HG03060 (cell line): ENCODE measurements around the gene VCX2.
"Not testable (repeated sequence)": the region's sequence is repeated elsewhere in the genome, so short reads cannot be mapped to it uniquely, and the experiment has no call there.

ENCODE experiments used
- ATAC-seq: cut with Tn5 transposase; IDR thresholded peaks from one replicate; pipeline ENCODE4 v1.9.1; 2021; ENCODE audit warnings: low read depth, moderate number of reproducible peaks; ENCODE audit not compliant: unreplicated experiment

Gene VCX2

DNA sequence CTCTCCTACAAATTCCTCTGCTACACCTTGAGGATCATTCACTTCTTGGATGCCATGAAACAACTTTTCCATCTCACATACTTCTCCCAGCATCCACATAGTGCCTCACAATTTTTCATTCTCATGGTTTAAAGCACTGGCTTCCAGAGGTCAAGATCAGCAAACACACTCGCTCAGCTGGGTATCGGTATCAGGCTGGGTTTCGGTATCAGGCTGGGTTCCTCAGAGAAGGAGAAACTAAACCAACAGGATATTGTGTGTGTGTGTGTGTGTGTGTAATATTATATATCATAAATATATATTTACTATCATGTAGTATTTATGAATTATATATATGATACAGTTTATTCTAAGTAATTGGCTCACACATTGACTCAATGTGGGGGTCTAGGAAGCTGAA is at the start of gene VCX2:
Gene VCX2, minus strand, starts transcription at position 99 of the 400 bp plus-strand sequence. CDS start 624 bp downstream, outside the sequence.
- not testable (repeated sequence) for ATAC-seq

DNA sequence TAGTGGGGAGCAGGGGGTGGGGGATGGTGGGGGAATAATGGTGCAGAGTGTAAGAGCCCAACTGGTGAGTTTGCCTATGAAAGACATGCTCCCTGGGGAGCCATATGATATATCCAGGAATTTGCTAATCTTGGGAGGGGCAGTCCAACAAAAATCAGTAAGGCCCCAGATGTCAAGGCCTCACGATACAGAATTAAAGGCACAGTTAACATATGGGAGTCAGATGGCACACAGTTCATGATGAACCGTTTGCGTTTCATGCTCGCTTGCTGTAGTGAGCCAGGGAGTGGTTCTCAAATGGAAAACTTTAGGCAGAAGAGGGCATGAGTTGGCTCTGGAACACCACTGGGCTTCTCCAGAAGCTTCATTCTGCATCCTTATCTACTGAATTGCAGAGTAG is 33.9 kb upstream of the VCX2 start:
- no peak for ATAC-seq

DNA sequence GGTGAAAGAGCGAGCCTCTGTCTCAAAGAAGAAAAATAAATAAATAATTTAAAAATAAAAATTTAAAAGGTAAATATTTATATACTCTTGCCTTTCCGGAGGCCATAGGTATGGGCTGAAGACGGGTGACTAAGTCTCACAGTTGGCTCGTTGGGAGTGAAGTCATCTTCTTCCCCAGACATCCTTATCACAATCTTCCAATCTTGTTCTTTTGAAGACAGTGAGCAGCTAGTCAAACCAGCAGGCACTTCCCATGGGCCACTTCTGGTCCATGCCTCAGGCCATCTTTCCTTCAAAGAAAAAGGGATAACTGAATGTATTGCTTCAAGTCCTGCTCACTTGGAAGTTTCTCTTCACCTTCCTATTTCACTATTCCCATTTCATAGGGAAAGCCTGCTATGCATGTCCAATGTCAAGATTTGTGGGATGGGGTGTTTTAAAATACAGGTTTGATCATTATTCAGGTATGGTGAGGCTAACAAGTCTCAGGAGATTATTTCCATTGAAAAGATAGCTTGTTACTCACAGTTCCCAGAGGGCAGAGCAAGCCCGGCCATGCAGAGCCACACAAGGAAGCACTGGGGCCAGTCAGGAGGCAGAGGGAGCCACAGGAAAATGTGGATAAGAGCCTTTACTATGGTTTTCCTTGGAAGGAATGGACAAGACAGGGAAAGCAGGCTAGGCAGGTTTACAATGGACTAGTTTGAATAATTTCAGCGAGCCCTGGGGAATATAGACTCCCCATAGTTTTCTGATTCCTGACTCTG is 33.3 kb upstream of the VCX2 start:
- no peak for ATAC-seq

DNA sequence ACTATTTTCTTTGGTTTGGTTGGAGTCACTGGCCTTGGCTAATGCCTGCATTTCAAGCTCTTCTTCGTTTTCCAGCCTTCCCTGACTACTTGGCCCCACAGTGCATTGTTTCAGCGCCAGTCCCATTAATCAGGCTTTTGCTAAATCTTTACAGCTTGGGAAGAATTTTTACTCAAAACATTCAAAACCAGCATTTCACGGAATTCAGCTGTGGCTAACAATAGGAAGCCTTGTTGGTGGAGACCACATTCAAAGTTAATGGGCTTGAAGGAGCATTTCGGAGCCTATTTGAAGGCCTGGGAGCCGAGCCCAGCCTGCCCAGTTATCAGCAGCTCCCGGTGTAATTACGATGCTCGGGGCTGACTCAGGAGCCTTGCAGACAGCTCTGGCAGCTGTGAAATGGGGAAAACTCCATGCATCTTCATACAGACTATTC is 30.8 kb upstream of the VCX2 start:
- no peak for ATAC-seq

DNA sequence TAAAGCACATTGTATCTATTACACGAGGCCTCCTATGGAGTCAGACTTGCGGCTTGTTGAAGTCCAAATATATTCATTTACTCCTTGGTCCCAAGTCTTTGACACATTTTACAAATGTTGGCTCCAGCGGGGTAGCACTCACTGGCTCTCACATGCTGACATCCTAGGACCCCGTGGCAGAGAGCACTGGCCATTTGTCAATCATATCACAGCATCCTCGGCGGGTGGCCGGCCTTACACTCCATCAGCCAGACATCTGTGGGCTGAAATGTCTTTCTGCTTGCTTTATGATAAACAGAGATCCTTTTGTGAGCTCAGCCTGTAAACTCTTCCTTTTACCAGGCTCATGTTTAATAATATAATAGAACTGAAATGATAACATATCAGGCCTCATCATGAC is 25.7 kb upstream of the VCX2 start:
- no peak for ATAC-seq

DNA sequence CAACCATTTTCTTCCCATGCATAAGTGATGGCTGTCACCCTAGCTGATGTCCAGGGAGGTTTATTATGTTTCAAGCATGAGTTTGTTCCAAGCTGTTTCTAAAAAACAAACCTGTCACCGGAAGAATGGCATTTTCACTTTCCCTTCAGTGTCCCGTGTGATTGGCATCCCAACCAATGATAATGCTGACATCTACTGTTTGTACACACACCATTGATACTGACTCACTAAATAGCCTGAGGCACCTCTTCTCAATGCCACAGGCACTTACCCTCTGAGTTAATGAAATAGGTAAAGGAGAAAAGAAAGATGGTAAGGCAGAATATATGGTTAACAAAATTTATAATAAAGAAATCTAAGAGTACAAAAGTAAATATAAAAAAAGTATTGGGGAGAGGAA is 23.1 kb upstream of the VCX2 start:
- no peak for ATAC-seq

DNA sequence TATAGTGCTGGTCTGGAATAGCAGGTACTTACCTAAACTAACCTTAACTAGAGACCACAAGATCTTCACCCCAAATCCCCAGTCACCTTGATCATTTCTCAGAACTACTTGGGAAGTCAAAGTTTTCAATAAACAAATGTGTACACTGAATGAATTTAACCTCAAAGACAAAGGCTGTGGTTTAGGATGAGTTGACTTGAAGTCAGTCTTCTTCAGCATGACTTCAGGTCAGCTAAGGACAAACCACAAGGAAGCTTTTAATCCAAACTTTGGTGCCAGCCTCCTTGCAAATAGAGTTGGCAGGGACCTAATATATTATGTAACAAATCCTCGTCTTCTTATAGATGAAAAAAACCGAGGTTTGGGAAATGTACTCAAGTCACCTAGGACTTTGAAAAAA is 21.2 kb upstream of the VCX2 start:
- no peak for ATAC-seq

- no peak for ATAC-seq
These were observed 20.0 kb upstream of the VCX2 start for GRCh38 chrX:8191022-8191421.

DNA sequence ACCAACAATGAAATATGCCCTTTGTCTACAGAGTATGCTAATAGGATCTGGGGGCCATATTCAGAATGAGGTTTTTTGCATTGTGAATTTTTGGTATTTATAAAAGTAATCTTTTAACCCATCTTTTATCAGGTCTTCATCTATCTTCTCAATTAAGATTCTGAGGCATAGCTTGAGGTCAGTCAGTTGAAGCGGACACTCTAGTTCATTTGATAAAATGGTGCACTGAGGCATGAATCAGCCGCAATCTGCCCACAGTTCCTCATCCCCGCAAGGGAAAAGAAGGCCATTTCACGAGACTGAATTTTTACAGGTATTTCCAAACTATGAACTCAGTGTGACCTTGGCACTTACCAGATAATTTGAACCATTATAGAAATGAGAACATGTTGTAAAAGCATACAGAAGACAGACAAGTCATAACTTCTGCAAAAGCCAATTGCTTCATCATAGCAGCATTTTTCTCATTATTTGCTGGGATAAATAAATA is 19.3 kb upstream of the VCX2 start:
- ATAC-seq, result no peak

DNA sequence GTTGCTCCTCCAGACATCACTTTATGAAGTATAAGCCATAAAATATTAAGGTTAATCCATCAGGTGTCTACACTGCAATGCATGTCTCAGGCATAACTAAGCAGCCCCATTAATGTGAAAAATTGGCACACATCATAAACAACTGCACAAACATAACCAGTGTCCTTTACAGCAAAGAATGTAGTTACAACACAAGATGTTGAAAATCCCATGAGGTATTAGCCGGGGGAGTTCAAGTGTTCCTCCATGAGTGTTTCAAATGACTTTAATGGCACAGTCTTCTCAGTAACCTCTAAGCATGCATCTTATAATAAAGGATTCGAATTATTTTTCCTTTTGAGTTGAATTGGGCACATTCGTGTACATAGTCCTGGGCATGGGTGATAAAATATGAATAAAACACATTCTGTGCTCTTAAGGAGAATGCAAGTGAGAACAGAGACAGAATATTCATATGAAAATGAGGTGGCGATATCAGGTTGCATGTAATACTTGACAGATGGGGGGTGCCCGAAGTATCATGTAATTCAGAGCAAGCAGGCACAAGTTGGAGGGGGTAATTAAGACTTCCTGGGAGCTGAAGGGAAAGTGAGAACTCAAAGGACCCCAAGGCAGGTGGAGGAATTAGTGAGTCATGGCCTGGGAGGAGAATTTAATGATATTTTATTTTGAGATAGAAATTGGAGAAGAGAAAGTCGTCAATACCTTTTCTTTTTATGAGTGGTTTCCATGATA is 18.2 kb upstream of the VCX2 start:
- no peak for ATAC-seq

DNA sequence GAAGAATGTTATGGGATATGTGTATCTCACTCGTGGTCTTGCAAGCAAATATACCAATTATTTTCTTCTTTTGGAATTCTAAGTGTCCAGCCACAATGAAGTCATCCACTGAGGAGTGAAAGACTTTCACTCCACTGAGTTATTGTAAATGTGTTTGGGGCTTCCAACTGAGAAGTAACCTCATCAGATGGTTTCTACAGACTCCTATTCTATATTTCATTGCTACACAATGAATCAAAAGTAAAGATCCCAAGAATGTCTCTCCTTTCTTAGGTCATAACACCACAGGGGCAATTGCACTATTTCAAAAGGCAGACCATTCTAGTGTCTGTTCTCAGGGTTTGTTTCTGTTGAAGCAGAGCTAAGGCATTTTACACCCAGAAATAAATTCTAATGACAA is 12.3 kb upstream of the VCX2 start:
- no peak for ATAC-seq

- ATAC-seq, result no peak
These were observed 8.6 kb upstream of the VCX2 start for GRCh38 chrX:8179656-8180055.

DNA sequence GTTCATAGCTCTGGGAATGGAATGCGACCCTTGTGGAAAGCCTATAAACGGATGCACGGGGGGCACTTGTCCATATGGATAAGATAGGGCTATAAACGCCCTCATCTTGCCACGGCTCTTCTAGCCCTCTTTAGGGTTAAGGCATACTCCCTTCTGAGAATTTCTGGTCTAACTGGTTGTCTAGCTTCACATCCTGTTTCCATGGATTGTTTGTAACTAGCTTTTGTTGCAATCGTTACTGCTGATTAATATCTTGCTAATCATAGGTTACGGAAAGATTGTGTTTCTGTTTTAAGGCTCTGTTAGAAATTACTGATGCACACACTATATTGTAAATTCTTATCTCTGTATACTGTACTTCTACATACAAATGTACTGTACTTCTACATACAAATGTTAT is 17.1 kb downstream of the VCX2 start:
- ATAC-seq, result not testable (repeated sequence)

DNA sequence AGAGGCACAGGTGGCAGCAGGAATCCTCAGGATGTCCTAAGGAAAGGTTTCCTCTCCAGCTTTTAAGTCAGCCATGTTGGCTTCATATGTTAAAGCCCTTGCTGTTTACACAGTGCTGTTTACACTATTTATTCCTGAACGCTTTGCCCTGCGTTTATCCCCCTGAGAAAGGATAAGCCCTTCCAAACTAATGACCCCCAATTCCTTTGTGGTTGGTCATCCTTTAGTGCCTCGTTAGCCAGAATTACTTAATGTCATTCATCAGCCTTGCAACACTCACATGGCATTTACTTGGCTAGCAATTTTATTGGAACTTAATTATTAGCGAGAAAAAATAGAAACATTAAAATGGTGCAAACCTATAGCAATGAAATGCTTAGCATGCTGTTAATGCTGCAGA is 23.8 kb downstream of the VCX2 start:
- ATAC-seq, result no peak

DNA sequence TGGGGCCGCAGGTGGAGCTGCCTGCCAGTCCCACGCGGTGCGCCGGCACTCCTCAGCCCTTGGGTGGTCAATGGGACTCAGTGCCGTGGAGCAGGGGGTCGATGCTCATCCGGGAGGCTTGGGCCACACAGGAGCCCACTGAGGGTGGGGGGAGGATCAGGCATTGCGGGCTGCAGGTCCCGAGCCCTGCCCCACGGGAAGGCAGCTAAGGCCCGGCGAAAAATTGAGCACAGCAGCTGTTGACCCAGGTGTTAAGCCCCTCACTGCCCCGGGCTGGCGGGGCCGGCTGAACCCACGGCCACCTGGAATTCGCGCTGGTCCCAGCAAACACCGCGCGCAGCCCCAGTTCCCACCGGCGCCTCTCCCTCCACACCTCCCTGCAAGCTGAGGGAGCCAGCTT is 26.1 kb downstream of the VCX2 start:
- no peak for ATAC-seq

DNA sequence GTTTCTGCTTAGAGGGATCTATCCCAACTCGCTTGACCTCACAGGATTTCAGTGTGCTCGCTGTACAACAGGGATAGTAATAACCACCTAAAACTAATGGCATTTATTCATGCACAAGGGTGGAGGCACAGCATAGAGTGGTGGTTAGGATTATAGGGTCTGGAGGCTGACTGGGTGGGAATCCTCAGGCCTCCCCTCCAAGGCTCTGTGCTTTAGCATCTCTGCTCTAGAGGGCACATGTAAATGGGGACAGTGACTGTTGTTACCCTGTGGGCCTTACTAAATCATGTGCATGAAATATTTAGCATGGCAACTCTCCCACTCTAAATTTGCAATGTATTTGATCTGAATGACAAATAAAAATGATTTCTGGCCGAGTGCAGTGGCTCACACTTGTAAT is 29.2 kb downstream of the VCX2 start:
- no peak for ATAC-seq

DNA sequence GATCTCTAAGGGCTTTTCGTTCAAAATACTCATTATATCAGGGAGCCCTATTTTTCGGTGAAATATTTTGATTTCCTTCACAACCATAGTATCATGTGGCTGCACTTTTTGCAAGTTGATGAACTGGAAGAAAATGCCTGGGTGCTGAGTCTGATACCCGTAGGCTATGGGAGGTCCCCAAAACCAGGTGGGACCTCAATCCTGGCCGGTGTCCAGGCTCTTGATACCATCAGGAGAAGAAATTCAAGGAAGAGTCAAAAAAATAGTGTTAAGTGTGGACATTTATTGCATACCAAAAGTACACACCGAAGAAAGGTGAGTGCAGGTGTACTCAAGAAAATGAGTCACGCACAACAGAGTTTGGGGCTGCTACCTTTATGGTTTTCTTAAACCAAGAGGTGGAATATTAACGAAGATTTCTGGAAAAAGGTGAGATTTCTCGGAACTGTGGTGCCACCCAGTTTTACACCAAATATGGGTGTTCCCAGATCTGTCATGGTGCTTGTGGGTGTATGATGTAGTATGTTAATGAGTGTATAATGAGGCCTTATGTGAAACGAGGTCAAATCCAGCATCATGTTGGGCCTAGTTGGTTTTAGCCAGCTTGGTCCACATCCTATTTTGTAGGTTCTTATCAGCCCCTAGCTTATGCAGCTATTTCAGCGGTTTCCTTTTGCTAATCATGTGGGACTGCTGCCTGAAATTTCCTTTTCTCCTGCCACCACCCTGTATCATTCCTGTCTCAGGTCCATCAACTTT is 29.9 kb downstream of the VCX2 start:
- no peak for ATAC-seq

DNA sequence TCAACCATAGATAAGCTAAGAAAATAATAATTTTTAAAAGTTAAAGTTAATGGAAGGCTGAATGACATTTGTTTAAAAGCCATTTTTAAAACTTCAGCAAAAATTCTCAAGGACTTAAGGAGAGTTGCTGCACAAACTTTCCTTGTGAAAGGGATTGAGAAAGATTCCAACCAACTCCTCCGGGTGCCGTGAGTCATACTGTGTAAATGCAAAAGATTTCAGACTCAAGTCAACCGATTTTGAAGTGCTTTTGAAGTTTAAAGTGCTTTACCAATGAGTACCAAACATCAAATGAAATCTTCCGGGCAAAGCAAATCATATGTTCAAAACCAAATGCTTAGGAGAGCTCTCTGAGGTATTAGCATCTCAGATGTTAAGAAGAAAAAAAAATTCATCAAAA is 31.4 kb downstream of the VCX2 start:
- ATAC-seq, result no peak

- ATAC-seq, result no peak
These were observed 32.8 kb downstream of the VCX2 start for GRCh38 chrX:8138252-8138651.

- no peak for ATAC-seq
These were observed 44.4 kb downstream of the VCX2 start for GRCh38 chrX:8126648-8127047.

GRCh38 chrX:8126092-8126491 is 45.0 kb downstream of the VCX2 start:
- ATAC-seq, result no peak
